HG03103 (cell line): ENCODE results near the gene GABRB3.
"Not testable (repeated sequence)": the region's sequence is repeated elsewhere in the genome, so short reads cannot be mapped to it uniquely, and the experiment has no call there.

Experiments used
- ATAC-seq: cut with Tn5 transposase; IDR thresholded peaks from one replicate; pipeline ENCODE4 v1.9.1; 2021; ENCODE audit warnings: low read depth; ENCODE audit not compliant: unreplicated experiment

GABRB3 gene

DNA sequence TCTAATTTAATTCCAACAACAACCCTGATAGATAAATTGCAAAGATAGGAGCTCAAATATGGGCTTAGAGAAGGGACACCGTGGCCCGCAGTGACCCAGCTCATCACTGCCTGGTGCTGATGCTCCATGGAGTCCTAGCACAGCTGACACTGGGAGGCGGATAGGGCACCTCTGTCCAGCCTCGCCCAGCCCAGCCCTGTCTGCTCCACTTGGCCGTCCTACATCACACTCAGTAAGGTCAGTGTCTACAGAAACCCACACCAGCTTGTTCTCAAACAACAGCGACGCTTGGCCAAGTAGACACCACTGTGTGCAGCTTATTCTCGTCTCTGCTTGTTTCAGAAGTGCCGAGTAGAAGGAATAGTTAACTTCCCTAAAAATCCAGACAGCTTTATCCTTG is 33.9 kb downstream of the GABRB3 start:
- ATAC-seq = no peak

DNA sequence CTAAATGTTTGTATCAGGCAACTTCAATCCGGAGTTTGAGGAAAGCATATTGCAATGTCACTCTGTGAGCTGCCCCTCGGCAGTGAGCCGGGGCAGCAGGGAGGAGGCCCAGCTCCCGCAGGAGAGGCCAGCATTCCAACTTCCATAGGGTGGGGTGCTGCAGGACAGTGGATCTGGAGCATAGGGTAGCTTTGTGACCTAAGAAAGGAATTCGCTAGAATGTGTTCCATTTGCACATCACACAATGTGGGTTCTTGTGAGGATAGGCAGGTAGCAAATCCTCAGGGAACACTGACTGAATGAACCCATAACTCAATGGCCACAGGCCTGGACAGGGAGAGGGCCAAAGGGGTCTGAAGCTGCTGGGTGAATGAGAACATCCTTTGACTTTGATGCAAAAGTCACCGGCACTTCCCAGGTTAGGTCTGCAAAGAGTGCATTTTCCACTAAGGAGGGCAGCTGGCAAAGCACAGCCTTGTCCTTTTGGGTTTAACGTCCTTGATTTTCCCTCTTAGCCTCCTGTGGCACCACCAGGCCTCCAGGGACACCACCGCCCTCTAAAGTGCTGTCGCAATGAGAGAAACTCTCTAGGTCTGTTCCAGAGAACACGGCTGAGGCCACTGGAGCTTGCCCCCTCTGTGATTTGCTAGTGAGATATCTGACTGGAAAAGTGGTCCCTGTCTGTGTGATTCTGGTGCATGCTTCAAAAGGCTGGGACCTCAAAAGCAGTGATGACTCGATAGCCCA is 36.2 kb downstream of the GABRB3 start:
- ATAC-seq = no peak

DNA sequence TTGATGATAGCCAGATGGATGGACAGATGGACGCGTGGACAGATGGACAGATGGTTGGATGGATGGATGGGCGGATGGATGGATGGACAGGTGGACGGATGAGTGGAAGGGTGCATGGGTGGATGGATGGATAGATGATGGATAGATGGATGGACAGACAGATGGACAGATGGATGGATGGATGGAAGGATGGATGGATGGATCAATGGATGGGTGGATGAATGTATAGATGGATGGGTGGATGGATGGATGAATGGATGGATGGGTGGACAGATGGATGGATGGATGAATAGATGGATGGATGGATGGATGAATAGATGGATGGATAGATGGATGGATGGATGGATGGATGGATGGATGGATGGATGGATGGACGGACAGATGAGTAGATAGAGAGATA is 40.9 kb downstream of the GABRB3 start:
- ATAC-seq = no peak

DNA sequence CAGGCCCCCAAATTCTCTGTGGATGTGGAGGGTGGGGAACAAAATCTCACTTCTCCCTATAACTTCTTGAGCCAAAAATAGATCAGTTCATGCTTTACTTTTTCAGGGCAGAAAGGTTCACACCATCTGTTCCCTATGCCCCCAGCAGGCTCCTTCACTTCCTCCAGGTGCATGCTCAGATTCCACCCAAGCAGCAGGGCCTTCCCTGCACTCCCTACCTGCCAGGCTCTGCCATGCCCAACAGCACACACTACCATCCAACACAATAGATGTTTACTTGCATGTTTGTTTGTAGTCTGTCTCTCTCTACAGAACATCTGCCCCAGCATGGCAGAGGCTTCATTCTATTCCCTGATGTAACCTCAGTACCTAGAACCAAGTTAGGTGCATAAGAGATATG is 43.3 kb downstream of the GABRB3 start:
- no peak for ATAC-seq

DNA sequence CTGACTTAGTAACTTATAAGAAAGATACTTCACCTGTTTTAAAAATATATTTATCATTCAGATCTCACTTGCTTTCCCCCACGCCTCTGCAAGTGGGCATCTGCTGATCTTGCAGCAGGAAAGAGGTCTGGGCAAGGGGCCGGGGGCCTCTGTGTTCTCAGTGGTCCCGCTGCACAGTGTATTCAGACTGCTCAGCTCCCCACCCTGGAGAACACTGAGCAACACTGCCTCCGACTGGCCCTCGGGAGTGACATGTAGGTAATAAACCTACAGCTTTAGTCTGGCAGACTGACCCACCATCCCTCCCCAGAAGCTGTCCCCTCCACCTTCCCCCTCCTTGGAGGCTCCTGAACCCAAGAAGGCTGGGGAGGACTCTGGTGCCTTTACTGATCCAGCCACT is 43.8 kb downstream of the GABRB3 start:
- ATAC-seq = no peak

DNA sequence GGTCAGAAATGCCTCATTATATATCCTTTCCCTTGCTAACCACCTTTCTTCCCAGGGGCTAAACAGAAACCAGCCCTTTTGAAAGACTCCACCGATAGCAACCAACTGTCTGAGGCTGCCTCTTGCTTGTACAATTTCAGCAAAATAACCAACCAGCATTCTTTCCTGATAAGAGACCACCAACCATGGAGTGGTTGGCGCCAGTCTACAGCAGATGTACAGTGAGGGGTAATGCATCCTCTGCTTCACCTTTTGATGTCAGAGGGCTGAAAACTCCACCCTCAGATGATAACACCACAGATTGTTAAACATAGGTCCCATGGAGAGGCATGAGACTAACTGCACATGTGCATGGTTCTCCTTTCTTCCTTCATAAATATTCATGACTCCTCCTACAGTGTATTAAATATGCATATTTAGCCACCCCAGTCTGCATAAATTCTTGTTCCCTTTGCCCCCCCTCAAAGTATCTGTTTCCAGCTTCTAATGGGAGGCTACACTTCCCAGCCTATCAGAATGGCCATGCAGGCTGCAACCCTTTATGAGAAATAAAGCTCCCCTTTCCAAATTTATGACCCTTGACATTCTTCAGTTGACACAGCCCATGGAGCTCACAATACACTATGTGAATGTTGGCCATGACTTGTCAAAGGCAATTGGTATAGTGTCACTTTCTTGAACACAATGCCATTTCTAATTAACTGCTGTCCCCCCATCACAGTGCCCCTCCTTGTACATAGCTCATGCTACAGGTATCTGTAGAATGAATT is 48.3 kb downstream of the GABRB3 start:
- ATAC-seq = no peak

DNA sequence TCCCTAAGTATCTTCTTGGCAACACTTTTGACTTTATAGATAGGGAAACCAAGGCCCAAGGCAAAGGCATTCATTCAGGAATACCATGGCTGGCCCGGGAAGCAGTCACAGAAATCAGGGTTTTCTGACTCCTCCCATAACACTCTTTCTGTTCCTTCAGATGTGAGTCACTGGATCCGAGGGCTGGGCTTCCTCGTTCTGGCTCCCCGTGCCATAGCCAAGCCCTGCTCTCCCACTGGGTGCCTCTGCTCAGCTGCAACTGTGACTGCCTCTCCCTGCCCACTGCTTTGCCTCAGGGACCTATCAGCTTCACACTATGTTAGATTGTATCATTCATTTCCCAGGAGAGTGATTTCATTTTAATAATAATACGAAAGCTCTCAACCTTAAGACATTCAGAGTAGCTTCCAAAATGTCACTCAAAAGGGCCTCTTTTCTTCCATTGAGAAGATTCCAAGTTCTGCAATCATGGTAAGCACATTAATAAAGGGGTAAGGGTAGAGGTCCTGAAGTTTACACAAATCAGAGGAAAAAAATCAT is 50.2 kb downstream of the GABRB3 start:
- ATAC-seq = no peak

DNA sequence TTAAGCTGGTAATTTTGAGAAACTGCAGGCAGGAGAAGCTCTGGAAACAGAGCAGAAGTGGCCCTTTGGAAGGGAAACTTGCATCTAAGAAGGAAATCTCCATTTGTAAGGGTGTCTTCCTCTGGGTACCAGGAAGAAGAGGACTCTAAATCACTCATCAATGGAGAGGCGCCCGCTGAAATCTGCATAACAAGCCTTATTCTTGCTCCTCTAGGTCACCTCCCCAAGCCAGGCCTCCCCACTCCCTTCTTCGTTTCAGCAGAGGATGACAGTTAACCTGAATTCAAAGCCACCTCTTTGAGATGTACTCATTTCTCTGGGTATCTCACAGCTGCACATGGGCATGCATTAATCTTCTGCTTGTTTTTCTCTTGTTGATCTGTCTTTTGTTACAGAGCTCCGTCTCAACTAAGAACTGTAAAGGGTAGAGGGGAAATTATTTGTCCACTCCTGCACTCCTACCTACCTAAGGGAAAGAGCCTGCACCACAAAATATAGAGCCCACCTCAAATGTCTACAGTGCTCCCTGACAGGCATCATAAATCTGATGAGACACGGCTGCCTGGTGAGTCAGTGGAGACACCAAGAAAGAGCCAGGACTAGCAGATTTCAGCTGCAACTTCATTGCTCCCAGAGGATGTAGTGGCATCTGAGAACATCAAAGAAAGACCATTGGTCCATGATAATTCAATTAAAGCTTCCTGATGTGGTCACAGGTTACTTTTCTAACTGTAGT is 51.5 kb downstream of the GABRB3 start:
- ATAC-seq = no peak

DNA sequence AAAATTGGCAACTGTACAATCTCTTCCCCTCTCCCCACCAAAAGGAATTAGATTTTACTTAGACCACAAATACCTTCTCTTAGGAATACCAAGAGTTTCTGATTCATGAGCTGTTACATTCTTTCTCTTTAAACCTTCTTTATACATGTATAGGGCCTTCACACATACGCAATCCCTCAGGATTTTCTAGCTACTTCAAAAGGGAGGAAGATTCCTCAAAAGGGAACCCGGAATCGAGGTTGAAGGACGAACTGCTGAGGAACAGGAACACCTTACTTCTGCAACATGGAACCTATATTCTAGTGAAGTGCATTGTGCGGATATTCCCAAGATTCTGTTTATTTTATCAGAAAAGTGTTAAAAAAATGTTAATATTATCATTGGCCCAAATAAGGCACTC is 52.3 kb downstream of the GABRB3 start:
- no peak for ATAC-seq

DNA sequence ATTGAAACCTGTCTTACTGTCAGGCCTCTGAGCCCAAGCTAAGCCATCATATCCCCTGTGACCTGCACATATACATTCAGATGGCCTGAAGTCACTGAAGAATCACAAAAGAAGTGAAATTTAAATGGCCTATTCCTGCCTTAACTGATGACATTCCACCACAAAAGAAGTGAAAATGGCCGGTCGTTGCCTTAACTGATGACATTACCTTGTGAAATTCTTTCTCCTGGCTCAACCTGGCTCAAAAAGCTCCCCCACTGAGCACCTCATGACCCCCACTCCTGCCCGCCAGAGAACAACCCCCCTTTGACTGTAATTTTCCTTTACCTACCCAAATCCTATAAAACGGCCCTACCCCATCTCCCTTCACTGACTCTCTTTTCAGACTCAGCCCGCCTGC is 53.0 kb downstream of the GABRB3 start:
- not testable (repeated sequence) for ATAC-seq

DNA sequence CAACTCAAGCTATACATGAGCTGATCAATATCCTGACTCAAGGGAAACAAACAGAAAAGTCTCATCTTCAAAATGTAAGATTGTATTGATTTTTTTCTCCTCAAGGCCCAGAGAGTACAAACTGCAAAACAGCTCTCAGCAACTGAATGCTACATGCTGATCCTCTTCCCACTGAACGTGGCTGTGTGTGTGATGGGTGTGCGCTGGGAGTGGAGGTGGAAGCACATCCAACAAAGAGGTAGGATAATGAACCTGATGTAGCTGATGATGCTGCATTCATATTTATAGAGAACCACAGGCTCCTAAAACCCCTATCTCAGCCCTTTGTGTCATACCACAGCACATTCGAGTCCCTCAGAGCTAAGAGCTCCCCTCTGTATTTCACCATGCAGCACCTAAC is 56.8 kb downstream of the GABRB3 start:
- no peak for ATAC-seq

DNA sequence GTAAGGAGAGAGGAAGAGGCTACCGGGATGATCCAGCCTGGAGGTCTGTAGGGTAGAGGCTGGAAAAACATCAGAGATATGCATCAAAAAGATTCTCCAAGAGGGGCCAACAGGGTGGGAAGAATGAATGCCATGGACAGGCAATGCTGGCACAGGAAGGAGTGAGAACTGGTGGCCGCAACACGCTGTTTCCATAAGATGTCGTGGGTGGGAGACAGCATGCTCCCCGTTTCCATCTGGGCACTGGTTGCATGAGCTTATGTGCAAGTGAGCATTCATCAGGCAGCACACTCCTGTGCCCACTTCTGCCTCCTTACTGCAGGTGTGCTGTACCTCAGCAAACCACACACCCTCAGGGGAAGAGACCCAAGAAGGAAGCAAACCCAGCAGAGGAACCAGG is 59.4 kb downstream of the GABRB3 start:
- no peak for ATAC-seq

DNA sequence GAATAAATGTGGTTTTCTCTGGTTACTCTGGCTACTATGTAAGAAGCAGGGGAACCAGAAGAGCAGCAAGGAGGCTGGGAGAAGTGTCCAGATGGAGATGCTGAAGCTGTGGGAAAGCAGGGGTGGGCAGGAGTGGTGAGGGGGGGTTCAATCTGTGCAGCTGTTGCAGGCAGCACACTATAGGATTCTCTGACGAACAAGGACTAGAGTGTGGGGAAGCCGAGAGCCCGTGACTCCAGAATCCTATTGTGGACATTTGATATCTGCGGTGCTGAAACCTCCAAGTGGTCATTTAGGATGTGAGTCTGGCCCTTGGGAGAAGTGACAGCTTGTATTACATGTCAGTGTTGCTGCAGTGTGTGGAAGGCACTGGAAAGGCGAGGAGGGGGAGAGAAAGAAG is 60.5 kb downstream of the GABRB3 start:
- ATAC-seq = no peak

DNA sequence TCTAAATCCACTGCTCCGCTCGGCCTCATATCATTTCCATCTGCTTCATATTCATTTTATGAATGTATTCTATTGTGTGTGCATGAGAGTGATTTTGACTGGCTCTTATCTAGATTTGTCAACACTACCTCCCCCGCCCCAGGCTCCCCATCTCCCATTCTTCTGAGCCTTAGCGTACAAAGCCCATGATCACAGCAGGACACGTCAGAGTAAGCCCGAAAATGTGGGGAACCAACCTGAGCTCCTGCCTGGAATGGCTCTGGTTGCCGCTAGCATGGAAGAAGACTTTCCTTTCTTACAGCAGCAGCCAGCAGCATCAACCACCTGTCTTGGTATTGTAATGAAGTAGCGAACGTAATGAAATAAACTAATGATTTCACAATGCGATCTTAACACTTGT is 61.4 kb downstream of the GABRB3 start:
- no peak for ATAC-seq

DNA sequence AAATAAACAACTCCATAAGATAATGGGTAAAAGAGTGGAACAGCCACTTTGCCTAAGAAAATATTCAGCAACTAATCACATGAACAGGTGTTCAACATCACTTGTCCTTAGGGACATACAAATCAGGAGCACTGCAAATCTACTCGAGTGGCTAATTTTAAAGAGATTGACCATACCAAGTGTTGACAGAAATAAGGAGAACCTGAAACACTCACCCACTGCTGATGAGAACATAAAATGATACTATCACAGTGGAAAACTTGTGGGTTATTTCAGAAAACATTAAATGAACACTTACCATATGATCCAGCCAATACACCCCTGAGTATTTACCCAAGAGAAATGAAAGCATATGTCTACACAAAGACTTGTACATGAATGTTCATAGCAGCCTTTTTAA is 70.5 kb downstream of the GABRB3 start:
- no peak for ATAC-seq

DNA sequence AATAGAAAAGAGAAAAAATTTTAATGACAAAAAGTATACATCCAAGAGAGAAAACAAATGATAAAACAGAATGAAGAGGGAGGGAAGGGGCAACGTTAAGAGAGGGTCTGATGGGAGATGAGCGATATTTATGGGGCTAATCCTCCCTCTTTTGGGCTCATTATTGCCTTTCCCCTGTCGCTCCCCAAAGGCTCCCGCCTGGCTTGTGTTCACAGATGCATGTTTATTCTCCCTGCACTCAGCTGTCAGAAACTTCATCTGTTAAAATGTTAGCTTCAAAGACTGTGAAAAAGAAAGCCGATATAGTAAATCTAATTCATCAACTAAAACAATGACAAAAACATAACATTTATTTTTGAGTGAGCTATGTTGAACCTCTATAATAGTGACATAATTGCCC is 74.3 kb downstream of the GABRB3 start:
- no peak for ATAC-seq

DNA sequence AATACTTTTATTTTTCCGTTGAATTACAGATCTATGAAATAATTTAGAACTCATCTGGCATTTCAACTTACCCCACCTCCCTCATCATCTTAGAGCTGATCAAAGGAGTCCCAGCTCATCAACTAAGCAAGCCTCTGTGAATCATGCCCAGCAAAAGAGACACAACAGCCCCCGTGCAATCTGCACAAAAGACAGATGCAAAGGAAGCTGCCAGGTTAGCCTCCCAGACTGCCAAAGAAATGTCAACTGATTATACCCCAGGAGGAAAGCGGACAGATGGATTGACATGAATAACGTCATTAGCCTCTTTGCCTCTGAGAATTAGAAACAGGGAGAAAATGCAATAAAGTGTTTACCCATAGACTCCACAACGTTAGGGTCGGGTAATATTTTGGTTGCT is 75.0 kb downstream of the GABRB3 start:
- no peak for ATAC-seq

DNA sequence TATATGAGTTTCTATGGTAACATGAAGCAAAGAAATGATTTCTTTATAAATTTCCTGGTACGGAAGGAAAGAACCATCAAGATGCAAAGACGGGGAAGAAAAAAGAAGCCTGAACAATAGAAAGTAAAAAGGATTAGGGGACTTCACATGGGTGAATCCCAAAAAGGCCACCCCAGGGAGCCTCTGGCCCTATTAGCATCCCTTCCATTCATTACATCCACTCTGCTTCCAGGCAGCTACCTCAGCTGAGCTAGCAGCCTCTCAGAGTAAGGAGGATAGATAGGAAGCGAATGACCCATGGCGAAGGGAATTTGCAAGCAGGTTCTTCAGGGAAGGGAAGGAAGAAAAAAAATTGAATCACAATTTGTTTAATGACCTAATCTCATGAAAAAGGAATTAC is 81.6 kb downstream of the GABRB3 start:
- no peak for ATAC-seq

DNA sequence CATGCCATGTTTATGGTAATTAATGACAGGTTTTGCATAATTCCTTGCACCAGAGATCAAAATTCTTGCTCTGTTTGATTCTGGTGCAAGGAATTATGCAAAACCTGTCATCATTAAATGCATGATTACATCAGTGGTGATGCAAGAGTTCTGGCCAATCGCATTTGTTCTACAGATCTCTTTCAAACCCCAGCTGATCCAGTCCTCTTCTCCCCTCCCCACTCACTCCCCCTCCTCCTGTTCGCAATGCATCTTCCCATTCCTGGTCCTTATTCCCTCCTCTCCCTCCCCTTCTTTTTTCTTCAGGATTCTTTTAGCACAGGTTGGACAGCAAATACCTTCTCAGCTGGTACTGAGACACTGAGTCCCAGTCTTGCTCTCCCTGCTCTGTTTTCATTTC is 82.1 kb downstream of the GABRB3 start:
- no peak for ATAC-seq

DNA sequence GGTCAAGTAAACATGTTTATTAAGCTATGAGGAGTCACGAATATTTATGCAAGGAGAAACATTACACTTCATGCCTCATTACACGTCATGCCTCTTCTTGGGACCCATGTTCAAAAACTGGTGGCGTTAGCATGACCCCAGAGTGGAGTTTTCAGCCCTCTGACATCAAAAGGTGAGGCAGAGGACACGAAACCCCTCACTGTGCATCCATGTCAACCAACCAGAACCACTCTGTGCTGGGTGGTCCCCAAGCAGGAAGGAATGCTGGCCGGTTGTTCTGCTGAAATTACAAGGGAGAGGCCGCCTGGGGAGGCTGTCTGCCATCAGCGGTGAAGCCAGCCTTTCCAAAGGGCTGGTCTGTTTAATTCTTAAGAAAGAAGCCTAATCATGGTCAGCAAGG is 83.4 kb downstream of the GABRB3 start:
- no peak for ATAC-seq

DNA sequence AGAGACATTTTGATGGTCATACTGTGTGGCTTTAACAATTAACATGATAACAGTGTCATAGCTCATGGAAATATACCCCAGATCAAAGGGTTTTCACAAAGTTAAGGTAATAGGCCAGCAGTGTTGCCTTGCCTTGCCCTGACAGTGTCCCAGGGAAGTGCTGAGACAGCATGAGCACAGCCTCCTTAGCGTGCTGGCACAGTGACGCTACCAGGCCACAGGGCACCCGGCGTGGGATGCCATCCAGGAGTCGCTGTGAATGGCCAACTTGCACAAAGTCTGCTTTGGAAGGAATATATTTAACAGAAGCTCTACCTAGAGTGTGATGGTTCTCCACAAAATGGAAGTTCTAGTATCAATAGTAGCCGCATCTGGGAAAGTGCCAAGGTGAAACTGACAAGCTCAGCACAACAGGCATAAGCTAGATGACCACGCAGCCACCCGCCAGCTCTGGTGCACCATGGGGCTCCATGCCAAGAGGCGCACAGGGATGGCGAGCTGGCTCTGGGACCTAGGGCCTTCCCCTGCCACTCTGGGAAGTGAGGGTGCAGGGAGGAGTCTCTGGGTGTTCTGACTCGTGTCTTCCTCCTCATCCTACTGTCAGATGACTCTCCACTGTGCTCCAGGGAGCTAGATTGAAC is 86.2 kb downstream of the GABRB3 start:
- ATAC-seq = no peak
